Stimulated activated CD8-positive, alpha-beta memory T cell treated with anti-CD3 and anti-CD28 coated beads, Interleukin-7, amount 100 ng/mL, for 24 hours (primary cell): ENCODE measurements around the gene APOL4.
"Not testable (repeated sequence)": the region's sequence is repeated elsewhere in the genome, so short reads cannot be mapped to it uniquely, and the experiment has no call there.

Experiments
- DNase-seq: peaks from one replicate; pipeline ENCODE4 v3.0.0-alpha.2; 2020; ENCODE audit warnings: low read depth

APOL4 gene

DNA sequence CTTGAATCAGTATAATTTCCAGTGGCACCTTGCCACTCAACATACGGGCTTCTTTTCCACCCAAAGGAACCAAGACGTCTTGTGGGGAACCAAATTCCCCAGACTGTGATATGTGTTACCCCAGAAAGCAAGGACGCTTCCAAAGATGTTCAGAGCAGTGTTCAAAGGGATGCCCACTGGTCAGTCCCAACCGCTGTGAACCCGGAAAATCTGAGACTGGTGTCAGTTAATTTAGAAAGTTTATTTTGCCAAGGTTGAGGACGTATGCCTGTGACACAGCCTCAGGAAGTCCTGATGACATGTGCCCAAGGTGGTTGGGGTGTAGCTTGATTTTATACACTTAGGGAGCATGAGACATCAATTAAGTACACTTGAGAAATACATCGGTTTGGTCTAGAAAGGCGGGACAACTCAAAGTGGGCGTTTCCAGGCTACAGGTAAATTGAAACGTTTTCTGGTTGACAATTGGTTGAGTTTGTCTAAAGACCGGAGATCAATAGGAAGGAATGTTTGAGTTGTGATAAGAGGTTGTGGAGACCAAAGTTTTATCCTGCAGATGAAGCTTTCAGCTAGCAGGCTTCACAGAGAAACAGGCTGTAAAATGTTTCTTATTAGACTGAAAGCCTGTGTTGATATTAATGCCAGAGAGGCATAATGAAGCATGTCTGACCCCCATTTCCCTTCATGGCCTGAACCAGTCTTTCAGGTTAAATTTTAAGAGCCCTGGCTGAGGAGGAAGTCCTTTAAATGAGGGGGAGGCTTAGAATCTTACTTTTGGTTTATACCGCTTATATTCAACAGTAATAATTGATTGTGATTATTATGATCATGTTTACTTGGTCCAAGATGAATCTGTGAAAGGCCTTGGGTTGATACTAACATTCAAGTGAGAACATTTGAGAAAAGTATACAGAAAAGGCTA is 47.8 kb downstream of the APOL4 start:
- DNase-seq, result no peak

GRCh38 chr22:36152821-36153220 is 48.8 kb downstream of the APOL4 start:
- not testable (repeated sequence) for DNase-seq

DNA sequence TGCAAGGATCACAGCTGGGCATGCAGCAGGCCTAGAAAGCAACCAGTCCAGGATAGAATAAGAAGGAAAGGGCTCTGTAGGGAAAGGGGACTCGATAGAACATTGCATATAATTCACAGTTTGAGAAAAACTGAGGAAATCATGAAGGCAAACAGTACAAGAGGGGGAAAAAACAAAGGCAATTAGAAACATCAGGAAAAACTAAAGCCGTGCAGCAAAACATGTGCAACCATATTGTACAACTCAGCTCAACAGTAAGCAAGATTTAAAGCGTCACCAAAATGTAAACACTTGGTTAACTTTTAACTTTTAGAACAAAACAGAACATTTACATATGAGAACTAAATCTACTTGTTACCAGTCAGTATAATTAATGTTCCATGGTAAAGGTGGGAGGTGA is 49.5 kb downstream of the APOL4 start:
- DNase-seq, result no peak

DNA sequence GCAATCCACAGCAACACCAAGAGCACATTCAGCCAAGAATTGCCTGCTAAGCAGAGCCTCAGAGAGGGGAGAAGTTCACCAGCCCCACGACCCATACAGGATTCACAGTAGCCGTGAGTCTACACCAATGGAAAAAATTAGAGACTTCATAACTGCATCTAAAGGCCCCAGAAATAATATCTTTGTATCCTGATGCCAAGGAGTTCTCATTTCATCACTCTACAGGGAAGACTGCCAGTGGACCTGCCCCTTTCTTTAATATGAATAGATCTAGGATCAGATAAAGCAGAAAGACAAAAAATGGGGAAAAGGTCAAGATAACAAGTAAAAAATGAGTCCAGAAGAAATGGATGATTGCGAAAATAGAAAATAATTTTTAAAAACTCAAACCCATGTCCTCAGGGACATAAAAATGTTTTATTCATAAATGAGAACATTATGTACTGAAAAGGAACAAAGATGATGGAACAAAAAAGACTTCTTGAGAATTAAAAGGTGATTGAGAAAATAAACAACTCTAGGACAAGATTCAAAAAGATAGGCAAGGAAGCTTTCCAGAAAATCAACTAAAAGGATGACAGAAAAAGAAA is 50.5 kb downstream of the APOL4 start:
- no peak for DNase-seq

DNA sequence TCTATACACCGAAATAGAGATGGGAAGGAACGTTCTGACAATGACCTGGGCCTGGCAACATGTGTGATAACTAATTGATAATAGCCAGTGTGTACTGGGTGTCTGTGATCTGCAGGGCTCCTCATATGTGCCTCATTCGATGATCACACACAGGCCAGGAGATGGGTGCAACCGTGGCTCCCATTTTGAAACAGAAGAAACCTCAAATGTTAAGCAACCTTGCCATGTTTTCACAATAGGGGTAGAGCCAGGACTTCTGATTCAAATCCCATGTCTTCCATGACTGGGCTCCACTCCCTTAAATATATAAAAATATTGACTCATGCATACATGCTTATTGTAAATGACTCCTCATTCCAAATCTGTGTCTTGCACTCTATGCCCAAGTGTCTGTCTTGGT is 52.2 kb downstream of the APOL4 start:
- no peak for DNase-seq

- DNase-seq, result no peak
Observed at GRCh38 chr22:36148411-36148810, 53.2 kb downstream of the APOL4 start.

DNA sequence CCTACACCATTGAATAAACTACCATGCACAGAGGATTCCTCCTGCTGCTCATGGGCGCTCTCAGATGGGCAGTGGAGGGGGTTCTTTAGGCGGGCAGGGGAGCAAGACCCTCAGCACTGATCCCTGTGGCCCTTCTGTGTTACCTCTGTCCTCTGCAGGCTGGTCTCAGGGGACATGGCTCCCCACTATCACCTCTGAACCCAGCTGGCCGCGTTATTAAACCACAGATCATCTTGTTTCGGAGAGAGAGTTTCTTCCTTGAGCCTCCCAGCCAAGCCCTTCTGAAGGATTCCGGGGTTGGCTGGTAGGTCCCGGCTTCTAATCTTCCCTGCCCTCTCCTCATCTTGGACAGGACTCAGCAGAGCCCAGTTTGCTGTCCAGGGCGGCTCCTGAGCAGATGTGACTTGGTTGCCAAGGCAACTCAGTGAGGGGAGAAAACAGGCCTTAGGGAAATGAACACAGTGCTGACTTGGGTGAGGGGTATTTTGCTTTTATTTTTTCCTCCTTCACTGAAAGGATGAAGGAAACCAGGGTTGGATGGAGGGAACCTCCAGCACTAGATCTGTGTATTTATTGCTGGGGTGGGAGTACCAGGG is 54.3 kb downstream of the APOL4 start:
- no peak for DNase-seq

GRCh38 chr22:36145881-36146280 is 55.7 kb downstream of the APOL4 start:
- no peak for DNase-seq

DNA sequence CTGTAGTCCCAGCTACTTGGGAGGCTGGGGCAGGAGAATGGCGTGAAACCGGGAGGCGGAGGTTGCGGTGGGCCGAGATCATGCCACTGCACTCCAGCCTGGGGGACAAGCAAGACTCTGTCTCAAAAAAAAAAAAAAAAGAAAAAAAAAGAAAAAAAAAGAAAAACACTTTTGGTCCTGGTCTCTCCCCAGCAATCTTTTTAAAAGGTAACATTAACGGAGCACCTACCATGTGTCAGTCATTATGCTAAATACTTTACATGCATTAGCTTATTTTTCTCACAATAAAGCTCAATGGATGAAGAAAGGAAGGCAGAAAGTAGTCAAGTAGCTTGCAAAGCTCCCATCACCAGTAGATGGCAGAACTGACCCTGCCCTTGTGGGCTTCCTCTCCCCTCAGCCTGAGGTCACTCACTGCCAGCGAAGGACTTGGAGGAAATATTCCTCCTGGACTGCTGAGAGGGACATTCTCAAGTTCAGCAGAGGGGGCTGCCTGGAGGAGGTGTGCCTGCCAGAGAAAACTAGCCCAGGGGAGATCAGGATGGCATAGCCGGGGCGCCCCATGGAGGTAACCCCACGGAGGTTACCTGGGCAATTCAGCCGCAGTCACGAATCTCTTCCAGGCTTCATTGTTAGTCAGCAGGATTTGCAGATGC is 56.6 kb downstream of the APOL4 start:
- DNase-seq, result no peak

DNA sequence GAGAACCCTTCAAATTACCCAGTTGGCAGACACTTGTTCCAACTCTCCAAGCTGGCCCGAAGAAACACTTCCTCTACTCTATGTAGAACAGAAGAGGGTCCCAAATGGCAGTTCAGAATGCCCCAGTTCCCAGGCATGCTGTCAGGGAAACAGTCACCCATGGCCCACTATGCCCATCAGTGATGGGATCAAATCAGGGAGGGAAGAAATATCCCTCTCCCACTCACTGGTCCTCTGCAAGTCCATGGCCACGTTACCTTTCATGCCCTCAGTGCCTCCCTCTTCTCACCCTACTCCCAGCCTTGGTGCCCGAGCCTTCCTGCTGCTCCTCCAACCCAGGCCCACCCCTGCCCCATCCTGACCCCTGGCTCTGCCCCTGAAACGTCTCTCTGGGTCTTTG is 57.7 kb downstream of the APOL4 start:
- DNase-seq, result no peak

- no peak for DNase-seq
Observed at GRCh38 chr22:36143066-36143815, 58.4 kb downstream of the APOL4 start.

- DNase-seq, result no peak
Observed at GRCh38 chr22:36141481-36141880, 60.1 kb downstream of the APOL4 start.
